Transverse colon (tissue), 4 donors: ENCODE results near the gene AZU1. TPM values are rescaled to one million over a fixed set of nuclear protein-coding genes. Genes with fewer than 3 reads are reported as not detected.

Source experiments
- DNase-seq: peaks from one replicate; pipeline ENCODE4 v3.0.0-alpha.2; 2019
- H3K27ac ChIP-seq, 4 donors: fragments of 200-600 bp; sonication (generic); 2 replicates each; pipeline ENCODE4 v1.5.1; 2016 to 2018; ENCODE audit warnings: inconsistent platforms in 4 of 4
- H3K27me3 ChIP-seq: fragments of 200-600 bp; sonication (generic); 2 replicates; pipeline ENCODE4 v1.5.1; 2017; ENCODE audit warnings: inconsistent platforms
- H3K36me3 ChIP-seq, 4 donors: fragments of 200-600 bp; sonication (generic); 2 replicates each; pipeline ENCODE4 v1.5.1; 2017 to 2019; ENCODE audit warnings: inconsistent platforms in 4 of 4
- H3K4me1 ChIP-seq, 4 donors: fragments of 200-600 bp; sonication (generic); 2 replicates each; pipeline ENCODE4 v1.5.1; 2017 to 2020; ENCODE audit warnings: inconsistent platforms in 4 of 4
- H3K4me3 ChIP-seq, 4 donors: fragments of 200-600 bp; sonication (generic); 1 replicate in 1 of 4; 2 replicates in 3 of 4; pipeline versions ENCODE4 v1.5.1 to v1.6.1; 2017 to 2019; ENCODE audit warnings: inconsistent platforms in 4 of 4
- H3K9me3 ChIP-seq, 2 donors: fragments of 200-600 bp; sonication (generic); 2 replicates each; pipeline ENCODE4 v1.5.1; 2017 to 2019; ENCODE audit warnings: inconsistent platforms in 2 of 2
- EP300 ChIP-seq: sonication (generic); formaldehyde crosslinking; IDR thresholded peaks from one replicate; pipeline ENCODE4 v1.6.1; 2017; ENCODE audit warnings: antibody characterized with exemption, low read depth
- POLR2A ChIP-seq: fragments of 450-650 bp; IDR thresholded peaks from one replicate; pipeline ENCODE4 v1.6.1; 2016; ENCODE audit warnings: antibody characterized with exemption, mild to moderate bottlenecking, moderate library complexity
- POLR2AphosphoS5 ChIP-seq, 3 donors: sonication (generic); formaldehyde crosslinking; IDR thresholded peaks; one replicate each; pipeline ENCODE4 v1.6.1; 2016; ENCODE audit warnings: antibody characterized with exemption in 3 of 3
- WGBS, 2 donors: methylation state at CpG; one replicate each; pipeline ENCODE4 v1.1.5; 2018; ENCODE audit warnings: low coverage in 1 of 2; 5-methylcytosine and 5-hydroxymethylcytosine counted together
- in situ Hi-C, 4 donors: fragments of 200-750 bp; cut with MboI; loops; one replicate each; pipeline versions ENCODE4 v1.15.0 to v1.15.1; 2017; ENCODE audit warnings: low sequenced_read_pairs in 3 of 4, low pct_ligation_motif_present in 1 of 4, low pct_unique_long_range_greater_than_20kb in 1 of 4
- intact Hi-C: fragments of 100-400 bp; cut with DNase I; formaldehyde crosslinking; loops from one replicate; pipeline ENCODE4 v1.15.1; 2023; ENCODE audit warnings: low total_unique reads
- total RNA-seq, 4 donors: library from RNA; depleted of rRNA; stranded (reverse); fragments of >200 nt; gene quantifications; one replicate each; pipeline ENCODE4 v1.1.0, GENCODE V29; 2016
- TF ChIP-seq, protein P1 (sequence below), 5 experiments: fragments of 200-600 bp in 3 of 5; fragments of 450-650 bp in 2 of 5; sonication (generic) in 3 of 5; IDR thresholded peaks; 1 replicate in 2 of 5; 2 replicates in 3 of 5; pipeline ENCODE4 v1.5.1; 2016 to 2017; ENCODE audit warnings: antibody characterized with exemption in 5 of 5, inconsistent platforms in 3 of 5, mild to moderate bottlenecking in 2 of 5, moderate library complexity in 1 of 5

The AZU1 gene
- total RNA-seq, 4 donors from 2014 or later = not detected

DNA sequence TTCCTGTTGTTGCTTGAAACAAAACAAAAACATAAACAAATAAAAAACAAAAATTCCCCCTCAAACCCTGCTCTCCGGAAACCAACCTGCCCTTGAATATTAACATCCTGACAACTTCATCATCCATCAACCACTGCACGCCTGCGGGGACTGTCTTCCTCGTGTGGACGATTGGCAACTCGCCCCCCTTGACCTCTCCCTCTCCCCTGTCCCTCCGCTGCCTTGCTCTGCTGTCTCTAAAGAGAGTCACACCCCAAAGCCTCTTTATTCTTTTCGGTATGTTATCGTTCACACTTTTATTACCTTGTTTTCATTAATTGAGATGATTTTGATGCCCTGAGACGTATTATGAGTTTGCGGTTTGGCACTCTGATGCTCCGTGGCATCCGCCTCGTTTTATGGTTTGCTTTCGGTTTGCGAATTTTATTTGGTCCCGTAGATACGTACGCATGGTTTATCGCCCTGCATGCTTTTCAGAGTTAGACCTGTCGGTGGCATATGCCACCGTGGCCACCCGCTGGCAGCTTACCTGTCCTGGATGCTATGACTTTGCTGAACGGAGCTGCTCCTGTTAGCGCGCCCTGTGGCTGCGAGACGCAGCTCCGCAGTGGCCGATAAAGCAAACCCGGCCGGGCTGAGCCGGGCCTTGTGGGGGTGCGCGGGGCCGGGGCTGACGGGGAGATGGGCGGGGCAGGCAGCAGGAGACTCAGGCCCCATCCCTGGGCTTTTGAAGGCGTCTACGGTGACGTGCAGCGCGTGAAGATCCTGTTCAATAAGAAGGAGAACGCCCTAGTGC, 19.8 kb upstream of the AZU1 start:
- Histone ChIP-seq H3K27ac (no peak overlapping the region), H3K4me3 (no peak overlapping the region), H3K36me3 (peaks cover 0 to 89% (median 58%) of the 10 kb centered on the region in 4 donors), H3K9me3 (no peaks in the 10 kb centered on the region), H3K4me1 (peaks cover 5 to 6% (median 6%) of the 10 kb centered on the region in 4 donors), H3K27me3 (no peaks in the 10 kb centered on the region)
- 88 to 91% methylated on average over 15 to 43 of the region's 44 CpGs for WGBS, 2 donors
- no peak for DNase-seq
- TF ChIP-seq POLR2A = no peak
- TF ChIP-seq, protein P1, sequence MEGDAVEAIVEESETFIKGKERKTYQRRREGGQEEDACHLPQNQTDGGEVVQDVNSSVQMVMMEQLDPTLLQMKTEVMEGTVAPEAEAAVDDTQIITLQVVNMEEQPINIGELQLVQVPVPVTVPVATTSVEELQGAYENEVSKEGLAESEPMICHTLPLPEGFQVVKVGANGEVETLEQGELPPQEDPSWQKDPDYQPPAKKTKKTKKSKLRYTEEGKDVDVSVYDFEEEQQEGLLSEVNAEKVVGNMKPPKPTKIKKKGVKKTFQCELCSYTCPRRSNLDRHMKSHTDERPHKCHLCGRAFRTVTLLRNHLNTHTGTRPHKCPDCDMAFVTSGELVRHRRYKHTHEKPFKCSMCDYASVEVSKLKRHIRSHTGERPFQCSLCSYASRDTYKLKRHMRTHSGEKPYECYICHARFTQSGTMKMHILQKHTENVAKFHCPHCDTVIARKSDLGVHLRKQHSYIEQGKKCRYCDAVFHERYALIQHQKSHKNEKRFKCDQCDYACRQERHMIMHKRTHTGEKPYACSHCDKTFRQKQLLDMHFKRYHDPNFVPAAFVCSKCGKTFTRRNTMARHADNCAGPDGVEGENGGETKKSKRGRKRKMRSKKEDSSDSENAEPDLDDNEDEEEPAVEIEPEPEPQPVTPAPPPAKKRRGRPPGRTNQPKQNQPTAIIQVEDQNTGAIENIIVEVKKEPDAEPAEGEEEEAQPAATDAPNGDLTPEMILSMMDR (IDR thresholded peaks at IDR 0.05) = no peak
- no peak for TF ChIP-seq POLR2AphosphoS5 (IDR thresholded peaks at IDR 0.05)
- no peak for TF ChIP-seq EP300
- intact Hi-C loops (no loop called here), in situ Hi-C loops (no loop called here)

DNA sequence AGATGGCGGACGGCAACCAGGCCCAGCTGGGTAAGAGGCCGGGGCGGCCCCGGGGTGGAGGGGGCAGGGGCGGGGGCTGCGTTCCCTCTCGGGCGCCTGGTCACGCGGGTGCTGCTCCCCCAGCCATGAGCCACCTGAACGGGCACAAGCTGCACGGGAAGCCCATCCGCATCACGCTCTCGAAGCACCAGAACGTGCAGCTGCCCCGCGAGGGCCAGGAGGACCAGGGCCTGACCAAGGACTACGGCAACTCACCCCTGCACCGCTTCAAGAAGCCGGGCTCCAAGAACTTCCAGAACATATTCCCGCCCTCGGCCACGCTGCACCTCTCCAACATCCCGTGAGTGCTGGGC, 19.2 kb upstream of the AZU1 start:
- 93% methylated on average over 23 of the region's 26 CpGs; no CpG with 5 or more reads in 1 of the 2 donors for WGBS, 2 donors
- in situ Hi-C loops (no loop called here), intact Hi-C loops (no loop called here)

DNA sequence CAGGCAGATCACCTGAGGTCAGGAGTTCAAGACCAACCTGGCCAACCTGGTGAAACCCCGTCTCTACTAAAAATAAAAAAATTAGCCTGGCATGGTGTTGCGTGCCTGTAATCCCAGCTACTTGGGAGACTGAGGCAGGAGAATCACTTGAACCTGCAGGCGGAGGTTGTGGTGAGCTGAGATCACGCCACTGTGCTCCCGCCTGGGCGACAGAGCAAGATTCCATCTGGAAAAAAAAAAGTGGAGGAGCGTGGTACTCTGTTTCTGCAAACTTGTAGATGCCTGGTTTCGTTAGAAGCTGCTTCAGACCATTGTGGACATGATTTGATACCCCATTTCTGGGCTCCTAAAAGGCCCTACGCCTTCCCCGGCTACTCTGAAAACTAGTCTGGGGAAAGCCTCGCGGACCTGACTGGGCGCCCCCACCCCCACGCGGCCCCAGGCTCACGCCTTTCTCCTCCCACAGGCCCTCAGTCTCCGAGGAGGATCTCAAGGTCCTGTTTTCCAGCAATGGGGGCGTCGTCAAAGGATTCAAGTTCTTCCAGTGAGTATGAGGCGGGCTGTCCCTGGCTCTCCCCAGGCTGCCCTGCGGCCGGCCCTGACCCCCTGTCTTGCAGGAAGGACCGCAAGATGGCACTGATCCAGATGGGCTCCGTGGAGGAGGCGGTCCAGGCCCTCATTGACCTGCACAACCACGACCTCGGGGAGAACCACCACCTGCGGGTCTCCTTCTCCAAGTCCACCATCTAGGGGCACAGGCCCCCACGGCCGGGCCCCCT, 17.4 kb upstream of the AZU1 start:
- Histone ChIP-seq H3K36me3 (peaks cover 0 to 74% (median 45%) of the 10 kb centered on the region in 4 donors), H3K27ac (no peak overlapping the region), H3K4me3 (no peak overlapping the region), H3K4me1 (no peaks in the 10 kb centered on the region), H3K27me3 (no peaks in the 10 kb centered on the region), H3K9me3 (no peaks in the 10 kb centered on the region)
- no peak for DNase-seq
- in situ Hi-C loops = no loop called here
- 86 to 93% methylated on average over 2 to 30 of the region's 30 CpGs for WGBS, 2 donors
- intact Hi-C loops = no loop called here
- TF ChIP-seq POLR2A (no peak), POLR2AphosphoS5 (IDR thresholded peaks at IDR 0.05) (no peak), EP300 (no peak)
- TF ChIP-seq, protein P1 (IDR thresholded peaks at IDR 0.05) = no peak

More for the DNA sequence above, 19.2 kb upstream of the AZU1 start:
- Histone ChIP-seq H3K9me3 (no peaks in the 10 kb centered on the region), H3K27ac (no peak overlapping the region), H3K4me3 (no peak overlapping the region), H3K36me3 (peaks cover 0 to 91% (median 58%) of the 10 kb centered on the region in 4 donors), H3K27me3 (no peaks in the 10 kb centered on the region), H3K4me1 (peaks cover 0 to under 1% (median under 1%) of the 10 kb centered on the region in 4 donors)
- no peak for DNase-seq
- TF ChIP-seq POLR2AphosphoS5 (IDR thresholded peaks at IDR 0.05) (no peak), EP300 (no peak)

DNA sequence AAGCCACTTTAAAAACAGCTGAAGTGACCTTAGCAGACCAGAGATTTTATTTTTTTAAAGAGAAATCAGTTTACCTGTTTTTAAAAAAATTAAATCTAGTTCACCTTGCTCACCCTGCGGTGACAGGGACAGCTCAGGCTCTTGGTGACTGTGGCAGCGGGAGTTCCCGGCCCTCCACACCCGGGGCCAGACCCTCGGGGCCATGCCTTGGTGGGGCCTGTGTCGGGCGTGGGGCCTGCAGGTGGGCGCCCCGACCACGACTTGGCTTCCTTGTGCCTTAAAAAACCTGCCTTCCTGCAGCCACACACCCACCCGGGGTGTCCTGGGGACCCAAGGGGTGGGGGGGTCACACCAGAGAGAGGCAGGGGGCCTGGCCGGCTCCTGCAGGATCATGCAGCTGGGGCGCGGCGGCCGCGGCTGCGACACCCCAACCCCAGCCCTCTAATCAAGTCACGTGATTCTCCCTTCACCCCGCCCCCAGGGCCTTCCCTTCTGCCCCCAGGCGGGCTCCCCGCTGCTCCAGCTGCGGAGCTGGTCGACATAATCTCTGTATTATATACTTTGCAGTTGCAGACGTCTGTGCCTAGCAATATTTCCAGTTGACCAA, 16.7 kb upstream of the AZU1 start:
- peak in 1 of 3 donors; percentile 9 for TF ChIP-seq POLR2AphosphoS5 (IDR thresholded peaks at IDR 0.05)
- no peak for TF ChIP-seq POLR2A
- intact Hi-C loops = no loop called here
- Histone ChIP-seq H3K27ac (no peak overlapping the region), H3K36me3 (peaks cover 0 to 67% (median 38%) of the 10 kb centered on the region in 4 donors), H3K4me3 (no peak overlapping the region), H3K27me3 (no peaks in the 10 kb centered on the region), H3K9me3 (no peaks in the 10 kb centered on the region), H3K4me1 (no peaks in the 10 kb centered on the region)
- no peak for DNase-seq
- in situ Hi-C loops = no loop called here
- WGBS, 2 donors = 76% methylated on average over 25 of the region's 25 CpGs; no CpG with 5 or more reads in 1 of the 2 donors
